Hepatocyte (in vitro differentiated cells): Measurements from ENCODE around the gene RBM33.

ENCODE experiments used
- CTCF ChIP-seq: fragments of 200-600 bp; sonication (generic); IDR thresholded peaks from 2 replicates; pipeline ENCODE4 v1.5.1; 2016; ENCODE audit warnings: antibody characterized with exemption, mild to moderate bottlenecking; ENCODE audit not compliant: poor library complexity
- EZH2 ChIP-seq: fragments of 200-600 bp; sonication (generic); IDR thresholded peaks from 2 replicates; pipeline ENCODE4 v1.6.1; 2016; ENCODE audit warnings: antibody characterized with exemption, mild to moderate bottlenecking, borderline replicate concordance

- TF ChIP-seq CTCF (no peak), EZH2 (no peak)
These were observed 35.7 kb downstream of the RBM33 start for GRCh38 chr7:155680124-155680523.
